MM.1S (cell line): Measurements from ENCODE around the gene ARVCF.

Experiments
- EZH2 ChIP-seq: fragments of 300-600 bp; sonication (generic); optimal IDR thresholded peaks from 2 replicates; pipeline ENCODE3; 2017; ENCODE audit warnings: low read depth, mild to moderate bottlenecking, antibody characterized with exemption, low read length, mixed read lengths
- TF ChIP-seq, protein P1 (sequence below): fragments of 300-600 bp; sonication (generic); IDR thresholded peaks from 2 replicates; pipeline ENCODE4 v1.5.1; 2016; ENCODE audit warnings: antibody characterized with exemption, low read length, mixed read lengths

GRCh38 chr22:20039683-20040325, 23.2 kb upstream of the ARVCF start:
- TF ChIP-seq, protein P1, sequence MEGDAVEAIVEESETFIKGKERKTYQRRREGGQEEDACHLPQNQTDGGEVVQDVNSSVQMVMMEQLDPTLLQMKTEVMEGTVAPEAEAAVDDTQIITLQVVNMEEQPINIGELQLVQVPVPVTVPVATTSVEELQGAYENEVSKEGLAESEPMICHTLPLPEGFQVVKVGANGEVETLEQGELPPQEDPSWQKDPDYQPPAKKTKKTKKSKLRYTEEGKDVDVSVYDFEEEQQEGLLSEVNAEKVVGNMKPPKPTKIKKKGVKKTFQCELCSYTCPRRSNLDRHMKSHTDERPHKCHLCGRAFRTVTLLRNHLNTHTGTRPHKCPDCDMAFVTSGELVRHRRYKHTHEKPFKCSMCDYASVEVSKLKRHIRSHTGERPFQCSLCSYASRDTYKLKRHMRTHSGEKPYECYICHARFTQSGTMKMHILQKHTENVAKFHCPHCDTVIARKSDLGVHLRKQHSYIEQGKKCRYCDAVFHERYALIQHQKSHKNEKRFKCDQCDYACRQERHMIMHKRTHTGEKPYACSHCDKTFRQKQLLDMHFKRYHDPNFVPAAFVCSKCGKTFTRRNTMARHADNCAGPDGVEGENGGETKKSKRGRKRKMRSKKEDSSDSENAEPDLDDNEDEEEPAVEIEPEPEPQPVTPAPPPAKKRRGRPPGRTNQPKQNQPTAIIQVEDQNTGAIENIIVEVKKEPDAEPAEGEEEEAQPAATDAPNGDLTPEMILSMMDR, result no peak
- TF ChIP-seq EZH2, result no peak
